Endothelial cell of coronary artery (primary cell): ENCODE results near the gene ARF5. TPM values are rescaled to one million over a fixed set of nuclear protein-coding genes. Genes with fewer than 3 reads are reported as not detected.

Experiments
- total RNA-seq: library from RNA; depleted of rRNA; stranded (reverse); fragments of >200 nt; gene quantifications from 2 replicates; pipeline ENCODE4 v1.2.3, GENCODE V29; 2014

ARF5 gene
- total RNA-seq: 131 and 142 TPM in 2 replicates

GRCh38 chr7:127588019-127588696 lies at the start of gene ARF5:
TSS of gene ARF5 (plus strand) at chr7:127588411. CDS start at chr7:127588499, 88 bp downstream.

GRCh38 chr7:127585044-127585953 lies 2.9 kb upstream of the ARF5 start, which contains the start of gene GCC1:
TSS of gene GCC1 (minus strand) at chr7:127585596. CDS start at chr7:127585182, 414 bp downstream.

GRCh38 chr7:127618042-127618441 lies 29.8 kb downstream of the ARF5 start, which contains the start of gene PAX4:
TSS of gene PAX4 (minus strand) at chr7:127618142. CDS start at chr7:127615928, 2,214 bp downstream.

Other genes starting within 250 kb of the ARF5 start
- gene ZNF800, start 195.7 kb upstream of the ARF5 start, total RNA-seq: 8.5 and 13.1 TPM in 2 replicates
- gene GCC1, start 2.8 kb upstream of the ARF5 start, total RNA-seq: 19.4 and 25.1 TPM in 2 replicates
- 0.45 and 0.47 TPM in 2 replicates for gene FSCN3, start 5.3 kb downstream of the ARF5 start, total RNA-seq
- not detected in 2 replicates for gene PAX4, start 29.7 kb downstream of the ARF5 start, total RNA-seq
- gene SND1, start 63.8 kb downstream of the ARF5 start, total RNA-seq: 212 and 229 TPM in 2 replicates